ENCODE data around the gene ZNF511.

Gene ZNF511

GRCh38 chr10:133274751-133275683 is 33.7 kb upstream of the ZNF511 start:
- DNase-seq, result peak; percentile 75 to 84 (median 80)

- peak; percentile 19 to 49 (median 32) for DNase-seq
Observed at GRCh38 chr10:133275684-133276092, 33.0 kb upstream of the ZNF511 start.

GRCh38 chr10:133276100-133276434 is 32.6 kb upstream of the ZNF511 start:
- no peak for DNase-seq

GRCh38 chr10:133276435-133277201 is 32.1 kb upstream of the ZNF511 start, which contains the start of gene ADAM8:
ADAM8 (minus strand) TSS chr10:133276868; CDS start chr10:133276817, 51 bp downstream.
- DNase-seq, result peak in 5 of 6 experiments; percentile 31 to 61 (median 61)

GRCh38 chr10:133277277-133277992 is 31.3 kb upstream of the ZNF511 start:
- DNase-seq, result no peak

DNA sequence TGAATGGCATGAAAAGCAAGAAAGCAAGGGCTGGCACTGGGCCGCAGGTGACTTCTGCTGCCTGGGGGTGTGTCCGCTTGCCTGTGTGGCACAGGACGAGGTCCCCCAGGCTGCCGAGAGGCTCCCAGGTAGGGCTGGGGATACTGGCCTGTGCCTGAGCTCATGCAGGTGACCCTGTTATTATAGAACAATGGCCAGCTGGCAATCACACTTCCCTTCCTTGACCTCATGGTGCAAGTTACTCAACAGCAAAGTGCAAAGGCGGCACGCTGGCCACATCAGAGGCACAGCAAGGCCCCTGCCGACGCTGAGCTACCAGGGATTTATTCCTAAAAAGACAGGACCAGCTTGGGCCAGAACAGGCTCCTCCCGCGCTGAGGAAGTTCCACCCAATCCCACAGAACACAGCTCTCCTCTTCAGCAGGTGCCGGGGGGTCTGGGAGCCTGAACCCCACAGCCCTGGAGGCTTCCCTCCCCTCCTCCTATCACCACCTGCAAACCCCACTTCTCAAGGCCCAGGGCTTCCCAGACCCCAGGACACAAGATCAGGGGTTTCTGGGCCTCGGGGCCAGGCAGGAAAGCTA is 30.6 kb upstream of the ZNF511 start:
- DNase-seq, result no peak

DNA sequence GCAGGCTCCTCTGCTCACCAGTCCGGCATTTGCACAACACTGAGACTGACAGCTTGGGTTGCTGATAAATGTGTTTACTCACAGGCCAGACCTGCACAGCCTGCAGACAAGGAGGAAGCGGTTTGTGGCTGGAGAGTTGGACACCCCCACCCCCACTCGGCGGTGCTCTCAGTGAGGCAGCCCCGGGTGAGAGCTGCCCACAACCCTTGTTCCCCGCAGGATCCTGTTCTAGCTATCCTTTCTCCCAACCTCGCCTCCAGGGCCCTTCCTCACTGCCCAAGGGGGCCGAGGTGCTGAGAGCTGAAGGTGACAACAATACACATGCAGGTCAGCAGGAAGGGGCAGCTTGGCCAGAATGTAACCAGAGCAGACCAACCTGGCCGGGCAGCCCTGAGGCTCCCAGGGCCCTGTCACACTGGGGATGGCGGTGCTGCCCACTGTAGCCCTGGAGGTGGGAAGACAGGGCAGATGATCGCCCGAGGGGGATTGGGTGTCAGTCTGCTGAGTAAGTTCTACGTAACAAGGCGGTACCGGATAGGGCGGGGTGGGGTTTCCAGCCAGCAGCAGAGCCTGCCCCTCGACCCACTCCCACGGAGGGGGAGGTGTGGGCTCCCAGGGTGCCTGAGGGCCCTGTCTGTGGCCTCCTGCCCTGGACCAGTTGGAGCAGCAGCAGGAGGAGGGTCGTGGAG is 30.0 kb upstream of the ZNF511 start:
- peak in 2 of 6 experiments; percentile 13 to 25 for DNase-seq

DNA sequence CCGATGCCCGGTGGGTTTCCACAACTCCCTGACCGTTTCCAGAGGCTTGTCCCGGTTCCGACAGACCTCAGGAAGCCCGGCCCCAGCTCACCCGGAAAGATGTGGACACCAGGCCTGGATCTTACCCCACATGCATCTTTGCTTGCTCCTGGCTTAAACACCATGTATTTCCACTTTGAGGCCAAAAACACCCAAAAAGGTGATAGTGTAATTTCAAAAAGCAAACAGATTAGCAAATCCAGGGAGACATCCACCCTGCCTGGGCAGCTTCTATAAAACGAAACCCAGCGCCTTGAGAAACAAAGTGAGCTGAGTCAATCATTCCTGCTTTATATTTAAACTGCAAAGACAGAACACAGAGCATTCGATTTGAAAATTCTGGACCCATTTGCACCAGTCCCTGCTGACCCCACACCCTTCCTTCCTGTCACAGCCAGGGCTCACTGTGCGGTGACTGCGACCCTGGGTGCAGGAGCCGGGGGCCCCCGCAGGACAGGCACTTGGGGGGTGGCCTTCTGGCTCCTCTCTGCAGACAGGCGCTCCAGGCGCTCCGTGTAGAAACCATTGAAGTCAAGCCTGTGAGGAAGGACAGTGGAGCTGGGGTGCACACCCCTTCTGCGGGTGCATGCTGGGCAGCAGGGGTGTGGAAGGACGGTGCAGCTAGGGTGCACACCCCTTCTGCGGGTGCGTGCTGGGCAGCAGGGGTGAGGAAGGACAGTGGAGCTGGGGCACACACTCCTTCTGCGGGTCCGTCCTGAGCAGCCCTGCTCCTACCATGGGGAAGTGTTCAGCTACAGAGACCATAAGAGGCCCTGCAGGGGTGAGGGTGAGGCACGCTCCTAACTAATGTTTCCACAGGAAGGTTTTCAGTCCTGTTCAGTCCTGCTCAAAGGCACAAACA is 29.1 kb upstream of the ZNF511 start:
- no peak for DNase-seq

GRCh38 chr10:133280391-133281059 is 28.2 kb upstream of the ZNF511 start:
- DNase-seq, result no peak

- DNase-seq, result no peak
Observed at GRCh38 chr10:133281084-133281483, 27.6 kb upstream of the ZNF511 start.

- no peak for DNase-seq
Observed at GRCh38 chr10:133281628-133282372, 26.9 kb upstream of the ZNF511 start.

DNA sequence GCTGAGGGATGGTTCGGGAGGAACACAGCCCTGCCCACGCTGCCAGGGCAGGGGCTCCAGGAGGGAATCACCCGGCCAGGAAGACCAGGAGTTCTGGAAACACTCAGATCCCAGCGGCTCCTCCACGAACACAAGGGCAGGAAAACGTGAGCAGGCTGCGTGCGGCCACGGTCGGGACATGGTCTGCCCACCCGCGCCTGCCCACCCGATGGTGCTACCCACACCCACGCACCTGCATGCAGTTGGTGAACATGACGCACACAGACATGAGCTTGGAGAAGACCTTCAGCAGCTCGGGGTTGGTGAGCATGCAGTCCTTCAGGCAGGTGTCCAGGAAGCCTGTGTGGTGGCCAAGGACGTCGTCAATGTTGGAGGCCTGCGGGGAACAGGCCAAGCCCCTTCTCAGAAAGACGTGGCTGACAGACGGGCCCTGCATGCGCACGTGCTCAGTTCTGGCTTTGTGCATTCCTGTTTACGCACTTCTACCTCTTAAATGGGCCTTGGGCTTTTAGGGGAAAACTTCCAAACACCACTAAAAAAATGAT is 25.8 kb upstream of the ZNF511 start:
- no peak for DNase-seq

GRCh38 chr10:133283931-133284330 is 24.8 kb upstream of the ZNF511 start:
- no peak for DNase-seq

GRCh38 chr10:133285217-133285616 is 23.5 kb upstream of the ZNF511 start:
- DNase-seq, result no peak

- DNase-seq, result no peak
Observed at GRCh38 chr10:133286366-133286765, 22.3 kb upstream of the ZNF511 start.

DNA sequence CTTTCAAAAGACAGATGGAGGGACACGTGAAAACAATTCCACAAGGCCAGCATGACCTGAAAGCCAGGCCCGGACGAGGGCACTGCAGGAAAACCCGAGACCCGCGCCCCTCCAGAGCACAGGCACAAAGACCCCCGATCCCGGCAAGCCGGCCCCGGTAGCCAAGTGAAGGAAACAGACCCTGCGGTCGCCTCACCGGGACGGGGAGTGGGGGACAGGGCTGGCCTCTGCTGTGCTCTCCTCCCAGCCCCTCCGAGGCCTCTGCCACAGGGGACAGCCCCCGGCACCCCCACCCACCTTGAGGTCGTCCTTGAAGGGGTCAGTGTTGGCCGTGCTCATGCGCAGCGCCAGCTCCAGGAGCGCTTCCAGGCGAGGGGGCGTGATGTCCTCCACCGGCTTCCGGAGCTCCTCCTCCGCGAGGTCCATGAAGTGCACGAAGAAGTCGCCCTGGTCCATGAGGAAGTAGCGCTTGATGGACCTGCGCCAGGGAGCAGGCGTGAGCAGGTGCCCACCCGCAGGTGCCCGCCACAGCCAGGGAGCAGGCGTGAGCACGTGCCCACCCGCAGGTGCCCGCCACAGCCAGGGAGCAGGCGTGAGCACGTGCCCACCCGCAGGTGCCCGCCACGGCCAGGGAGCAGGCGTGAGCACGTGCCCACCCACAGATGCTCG is 20.7 kb upstream of the ZNF511 start:
- DNase-seq, result no peak

DNA sequence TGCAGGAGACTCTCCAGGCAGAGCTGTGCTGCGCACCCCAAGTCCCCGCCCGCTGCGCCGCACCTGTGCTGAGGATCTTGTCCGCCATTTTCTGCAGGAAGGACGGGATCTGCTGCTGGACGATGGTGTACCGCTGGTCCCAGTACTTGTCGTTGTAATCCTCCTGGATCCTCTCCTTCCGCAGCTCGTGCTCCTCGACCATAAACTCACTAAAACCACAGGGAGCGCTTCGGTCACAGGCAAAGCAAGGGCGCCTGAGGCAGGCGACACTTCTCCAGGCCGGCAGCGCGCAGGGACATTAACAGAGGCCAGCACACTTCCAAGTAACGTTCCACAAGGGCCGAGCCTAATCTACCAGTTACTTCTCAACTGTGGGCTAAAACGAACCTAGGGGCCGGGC is 19.0 kb upstream of the ZNF511 start:
- DNase-seq, result no peak

GRCh38 chr10:133292919-133293809 is 15.6 kb upstream of the ZNF511 start:
- DNase-seq, result no peak

Measured in stimulated activated naive CD4-positive, alpha-beta T cell (primary cell).